Pancreas (tissue), 10 donors: ENCODE results near the gene APC2. TPM values are rescaled to one million over a fixed set of nuclear protein-coding genes. Genes with fewer than 3 reads are reported as not detected.
A peak's percentile ranks its signal among the peaks of the same experiment; 100 is the strongest.

ENCODE experiments used
- ATAC-seq, 4 donors: fragments of 200-7000 bp; cut with Tn5 transposase; one replicate each; pipeline versions ENCODE4 v1.8.0 to v1.9.1; 2020; ENCODE audit warnings: mild to moderate bottlenecking in 4 of 4, moderate library complexity in 4 of 4
- DNase-seq, 6 donors: peaks; one replicate each; pipeline ENCODE4 v3.0.0-alpha.2; 2020
- FAIRE-seq: peaks from 2 replicates; lab custom pipeline; 2012; peaks lifted over from hg19 to GRCh38; lab: Jason Lieb, UNC
- H3K27ac ChIP-seq, 4 donors: fragments of 200-600 bp; sonication (generic); 1 replicate in 3 of 4; 2 replicates in 1 of 4; pipeline versions ENCODE4 v1.5.0 to v1.8.0; 2020
- H3K27me3 ChIP-seq, 4 donors: fragments of 200-600 bp; one replicate each; pipeline ENCODE4 v1.8.0; 2021
- H3K36me3 ChIP-seq, 3 donors: fragments of 200-600 bp; sonication (generic) in 1 of 3; one replicate each; pipeline versions ENCODE4 v1.5.0 to v1.8.0; 2020 to 2021
- H3K4me1 ChIP-seq, 3 donors: fragments of 200-600 bp; one replicate each; pipeline ENCODE4 v1.8.0; 2021
- H3K4me3 ChIP-seq, 4 donors: fragments of 200-600 bp; sonication (generic) in 2 of 4; one replicate each; pipeline versions ENCODE4 v1.5.0 to v1.8.0; 2020 to 2021
- H3K9me3 ChIP-seq, 4 donors: fragments of 200-600 bp; one replicate each; pipeline ENCODE4 v1.8.0; 2021
- CTCF ChIP-seq, 4 donors: fragments of 200-600 bp; sonication (generic) in 3 of 4; IDR thresholded peaks; one replicate each; pipeline versions ENCODE4 v1.5.0 to v1.8.0; 2021; ENCODE audit warnings: antibody characterized with exemption in 4 of 4
- WGBS, 2 donors: extraction: QIAGEN DNeasy Blood & Tissue Kit; methylation state at CpG; one replicate each; pipeline ENCODE4 v1.1.7; 2013; 5-methylcytosine and 5-hydroxymethylcytosine counted together
- intact Hi-C, 3 donors: fragments of 100-400 bp; cut with DNase I; formaldehyde crosslinking; loops; one replicate each; pipeline versions ENCODE4 v1.11.1 to v1.14.2; 2022
- polyA plus RNA-seq, 2 donors: library from polyadenylated mRNA; stranded (reverse); fragments of 200-250 nt; gene quantifications; one replicate each; pipeline ENCODE4 v1.2.3, GENCODE V29; 2013
- total RNA-seq, 6 donors: library from RNA; stranded (reverse); fragmentation: NEBNext Ultra II Directional in 4 of 6; extraction: Animal tissue kit (Norgen Biotek cat#: 25700) in 4 of 6; gene quantifications; one replicate each; pipeline versions ENCODE4 v1.2.1 to v1.2.4, GENCODE V29; 2021 to 2023
- donor health status: healthy with polysubstance abuse.
- donor health status: DM: no; HTN: no; CAD: no; lungs with moderate emphysema.
- donor health status: DM: no; HTN: no; CAD: no.
- donor health status: control.
- donor health status: control.
- donor health status: Bipolar disorder and iron deficiency.
- donor health status: DM: yes; HTN: yes; CAD: no.
- donor health status: DM: no; HTN: no; CAD: no.
- donor health status: DM: no; HTN: no; CAD: no.
- donor health status: DM: yes; HTN: yes; CAD: no.

Gene APC2
- total and polyA plus RNA-seq, 8 donors = 0.04 to 0.27 (median 0.06) TPM; not detected in 1

GRCh38 chr19:1470305-1471009, 20.5 kb downstream of the APC2 start:
- Histone ChIP-seq H3K27me3 (peaks cover 0 to 30% (median 5%) of the 10 kb centered on the region in 4 donors), H3K27ac (no peak overlapping the region), H3K36me3 (no peaks in the 10 kb centered on the region), H3K4me1 (peaks cover 16 to 35% (median 35%) of the 10 kb centered on the region in 3 donors), H3K4me3 (peak overlapping the region in 2 of 4 donors; percentile 26 to 45), H3K9me3 (no peaks in the 10 kb centered on the region)
- DNase-seq (peak in 2 of 6 donors; percentile 65 to 73), ATAC-seq (peak; percentile 26 to 69 (median 46)), FAIRE-seq (no peak)
- no peak for TF ChIP-seq CTCF (IDR thresholded peaks at IDR 0.05)
- WGBS, 2 donors = 1% methylated on average over 62 to 67 of the region's 67 CpGs
- intact Hi-C loops = no loop called here

- Histone ChIP-seq H3K4me3 (peak overlapping the region in 2 of 4 donors; percentile 26 to 45), H3K27me3 (peaks cover 0 to 30% (median 5%) of the 10 kb centered on the region in 4 donors), H3K27ac (no peak overlapping the region), H3K36me3 (no peaks in the 10 kb centered on the region), H3K4me1 (peaks cover 16 to 35% (median 32%) of the 10 kb centered on the region in 3 donors), H3K9me3 (no peaks in the 10 kb centered on the region)
- FAIRE-seq (no peak), DNase-seq (peak in 2 of 6 donors; percentile 60 to 80), ATAC-seq (peak; percentile 11 to 38 (median 21))
- WGBS, 2 donors = 7 to 9% methylated on average over 28 of the region's 28 CpGs
- intact Hi-C loops = no loop called here
- TF ChIP-seq CTCF (IDR thresholded peaks at IDR 0.05) = no peak
Measured at GRCh38 chr19:1471010-1471514, 21.1 kb downstream of the APC2 start.

DNA sequence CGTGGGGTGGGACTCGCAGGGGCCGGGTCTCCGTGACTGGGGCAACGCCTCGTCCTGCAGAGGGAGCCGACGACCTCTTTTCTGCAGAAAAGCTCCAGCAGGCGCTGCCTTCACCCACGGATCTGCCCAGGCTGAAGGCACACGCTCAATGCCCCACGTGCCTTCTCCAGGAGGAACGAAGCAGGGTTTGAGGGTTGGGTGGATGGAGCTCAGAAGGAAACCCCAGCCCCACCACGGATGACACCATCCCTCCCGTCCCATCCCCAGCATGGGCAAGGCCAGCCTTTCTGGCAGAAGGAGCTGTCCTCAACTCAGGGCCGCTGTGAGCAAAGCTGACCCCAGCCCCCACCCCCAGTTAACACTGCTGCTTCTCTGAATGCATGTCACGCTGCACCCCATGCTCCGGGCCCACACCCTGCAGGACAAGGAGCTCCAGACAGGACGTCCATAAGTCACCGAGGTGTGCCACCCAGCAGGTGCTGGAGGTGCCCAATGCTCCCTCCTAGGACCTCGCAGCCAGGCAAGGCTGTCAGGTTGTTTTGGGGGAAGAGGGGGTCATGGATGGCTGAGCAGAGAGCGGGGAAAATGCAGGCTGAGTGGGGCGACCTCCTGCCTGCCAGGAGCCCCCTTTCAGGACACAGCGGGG, 21.7 kb downstream of the APC2 start:
- no peak for TF ChIP-seq CTCF (IDR thresholded peaks at IDR 0.05)
- intact Hi-C loops = no loop called here
- 23 to 24% methylated on average over 24 of the region's 24 CpGs for WGBS, 2 donors
- Histone ChIP-seq H3K27ac (no peak overlapping the region), H3K36me3 (no peaks in the 10 kb centered on the region), H3K4me3 (peak overlapping the region in 1 of 4 donors; percentile 45), H3K27me3 (peaks cover 0 to 30% (median under 1%) of the 10 kb centered on the region in 4 donors), H3K4me1 (peaks cover 16 to 35% (median 32%) of the 10 kb centered on the region in 3 donors), H3K9me3 (no peaks in the 10 kb centered on the region)
- DNase-seq (peak in 3 of 6 donors; percentile 33 to 66 (median 57)), ATAC-seq (peak in 1 of 4 donors; percentile 4), FAIRE-seq (no peak)

DNA sequence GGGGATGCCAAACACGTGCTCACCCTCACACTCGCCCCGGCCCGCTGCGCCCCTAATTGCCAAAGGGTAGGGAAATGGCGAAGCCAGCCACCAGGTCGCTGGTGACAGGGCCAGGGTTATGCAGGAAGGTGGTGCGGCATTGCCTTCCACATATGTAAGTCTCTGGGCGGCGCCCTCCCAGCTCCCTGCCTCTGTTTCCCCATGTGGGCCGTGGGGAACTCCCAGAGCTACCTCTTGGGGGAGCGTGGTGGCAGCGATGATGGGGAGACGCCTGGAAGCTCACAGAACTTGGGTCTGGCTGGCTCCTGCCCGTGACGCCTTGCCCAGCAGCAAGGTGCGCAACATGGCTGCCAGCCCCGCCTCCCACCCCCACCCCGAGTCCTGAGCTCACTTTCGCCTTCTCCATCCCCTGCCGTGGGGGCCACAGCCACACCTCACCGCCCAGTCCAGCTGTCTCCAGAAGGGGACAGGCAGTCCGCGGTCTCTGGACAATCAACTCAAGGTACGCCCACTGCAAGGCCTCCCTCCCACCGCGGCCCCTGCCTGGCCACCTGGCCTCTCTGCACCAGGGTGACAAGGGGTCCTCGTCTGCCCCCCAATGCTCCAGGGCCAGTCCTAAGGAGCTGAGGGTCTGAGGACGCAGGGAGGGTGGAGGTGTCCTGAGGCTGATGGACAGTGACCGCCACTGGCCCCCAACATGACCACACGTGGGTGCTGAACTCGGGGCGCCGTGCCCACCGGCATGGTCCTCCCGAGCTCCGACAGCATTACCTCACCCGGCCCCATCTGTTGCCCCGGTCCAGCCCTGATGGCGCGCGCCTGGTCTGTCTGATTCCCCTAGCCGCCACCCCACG, 22.5 kb downstream of the APC2 start:
- DNase-seq (peak in 3 of 6 donors; percentile 15 to 76 (median 30)), FAIRE-seq (no peak), ATAC-seq (no peak)
- H3K4me1 ChIP-seq = peaks cover 16 to 35% (median 30%) of the 10 kb centered on the region in 3 donors
- no peak overlapping the region for H3K27ac ChIP-seq
- WGBS, 2 donors = 35 to 40% methylated on average over 43 to 44 of the region's 44 CpGs
- H3K9me3 ChIP-seq = no peaks in the 10 kb centered on the region
- H3K4me3 ChIP-seq = no peak overlapping the region
- TF ChIP-seq CTCF (IDR thresholded peaks at IDR 0.05) = no peak
- peaks cover 0 to 28% (median 0%) of the 10 kb centered on the region in 4 donors for H3K27me3 ChIP-seq
- no peaks in the 10 kb centered on the region for H3K36me3 ChIP-seq
- intact Hi-C loops = no loop called here
